Caco-2 (cell line): ENCODE data around the gene HDHD5. TPM values are rescaled to one million over a fixed set of nuclear protein-coding genes. Genes with fewer than 3 reads are reported as not detected.

Experiments used
- Bru-seq: library from RNA; stranded (reverse); fragments of 400-500 nt; gene quantifications from one replicate; lab custom pipeline; 2021; lab: Mats Ljungman, UMichigan
- BruChase-seq, 2 experiments: library from RNA; stranded (reverse); fragments of 400-500 nt; gene quantifications; one replicate each; lab custom pipeline; 2021; lab: Mats Ljungman, UMichigan
- BruUV-seq: library from RNA; stranded (reverse); fragments of 400-500 nt; replicated peaks from 2 replicates; lab custom pipeline; 2021; lab: Mats Ljungman, UMichigan
- CTCF ChIA-PET: fragments of 300-600 bp; sonication (Branson Sonifier 250); formaldehyde crosslinking; loops from one replicate; lab custom pipeline; 2022; ENCODE audit warnings: antibody characterized with exemption; lab: Charles Lee
- POLR2A ChIA-PET: fragments of 300-600 bp; sonication (Branson Sonifier 250); formaldehyde crosslinking; loops from one replicate; lab custom pipeline; 2022; ENCODE audit warnings: antibody characterized with exemption; lab: Charles Lee
- DNase-seq, 2 experiments: peaks; one replicate each; pipeline versions ENCODE4 v3.0.0 to v3.0.0-alpha.2; 2020 to 2022
- H3K27me3 ChIP-seq: replicated peaks from 2 replicates; pipeline ENCODE4 v1.6.0; 2011; ENCODE audit warnings: low read length; ENCODE audit not compliant: control insufficient read depth, insufficient read depth
- H3K36me3 ChIP-seq: 2 replicates; pipeline ENCODE4 v1.5.1; 2011; ENCODE audit warnings: low read length; ENCODE audit not compliant: control insufficient read depth, insufficient read depth
- H3K4me1 ChIP-seq: fragments of 250-450 bp; sonication (Bioruptor Pico); 2 replicates; pipeline ENCODE4 v1.5.1; 2020; ENCODE audit warnings: mild to moderate bottlenecking
- H3K4me3 ChIP-seq: 2 replicates; pipeline ENCODE4 v1.5.1; 2011; ENCODE audit warnings: low read depth, mild to moderate bottlenecking, control low read depth, low read length
- H3K9me3 ChIP-seq: fragments of 250-450 bp; sonication (Bioruptor Pico); 2 replicates; pipeline ENCODE4 v1.5.1; 2020; ENCODE audit warnings: mild to moderate bottlenecking, moderate library complexity
- H3K27ac Mint-ChIP-seq: one replicate; pipeline ENCODE4 v1.8.0; 2022; ENCODE audit warnings: mixed read lengths; ENCODE audit not compliant: unreplicated experiment
- H3K27me3 Mint-ChIP-seq: one replicate; pipeline ENCODE4 v1.8.0; 2022; ENCODE audit warnings: mixed read lengths; ENCODE audit not compliant: insufficient read depth, unreplicated experiment
- H3K36me3 Mint-ChIP-seq: one replicate; pipeline ENCODE4 v1.8.0; 2022; ENCODE audit warnings: mild to moderate bottlenecking, mixed read lengths; ENCODE audit not compliant: insufficient read depth, unreplicated experiment
- H3K4me1 Mint-ChIP-seq: one replicate; pipeline ENCODE4 v1.8.0; 2022; ENCODE audit warnings: low read depth, mixed read lengths; ENCODE audit not compliant: unreplicated experiment
- H3K4me3 Mint-ChIP-seq: one replicate; pipeline ENCODE4 v1.8.0; 2022; ENCODE audit warnings: mild to moderate bottlenecking, moderate library complexity, mixed read lengths; ENCODE audit not compliant: unreplicated experiment
- H3K9me3 Mint-ChIP-seq: one replicate; pipeline ENCODE4 v1.8.0; 2022; ENCODE audit warnings: mixed read lengths; ENCODE audit not compliant: unreplicated experiment
- intact Hi-C: fragments of 100-400 bp; cut with micrococcal nuclease; formaldehyde crosslinking; loops from one replicate; pipeline ENCODE4 v1.10.0; 2022; ENCODE audit not compliant: unreplicated experiment
- long read RNA-seq: library from polyadenylated mRNA; stranded (forward); transcript quantifications from one replicate; pipeline ENCODE4 v2.0.0, GENCODE V29; 2022
- total RNA-seq: library from RNA; stranded (reverse); gene quantifications from 2 replicates; pipeline ENCODE4 v1.2.3, GENCODE V29; 2022
- TF ChIP-seq, protein P1 (sequence below), 2 experiments: fragments of 200-600 bp in 1 of 2; IDR thresholded peaks; 1 replicate in 1 of 2; 2 replicates in 1 of 2; pipeline versions ENCODE4 v1.5.1 to v1.8.0; 2011 to 2022; ENCODE audit warnings: antibody characterized with exemption in 1 of 2, control low read depth in 1 of 2, inconsistent platforms in 1 of 2, low read depth in 1 of 2, low read length in 1 of 2, mild to moderate bottlenecking in 1 of 2, moderate library complexity in 1 of 2; ENCODE audit not compliant: insufficient read depth in 1 of 2, severe bottlenecking in 1 of 2, unreplicated experiment in 1 of 2

Gene HDHD5
- total RNA-seq (57.0 and 63.7 TPM in 2 replicates), Bru-seq, nascent RNA (percentile 65 among the genes with signal in this experiment), BruChase-seq, experiment 1, labeled RNA remaining after a 2-hour chase (percentile 73 among the genes with signal in this experiment), BruChase-seq, experiment 2, labeled RNA remaining after a 6-hour chase (percentile 76 among the genes with signal in this experiment)
- long read RNA-seq, transcript HDHD5-202 (8 exons, 1,799 nt), result major isoform, 190 of 258 reads
- long read RNA-seq, partial matches to known transcripts, result 6 of 258 reads
- long read RNA-seq, other reads (novel, unspliced or antisense), result 60 of 258 reads

- TF ChIP-seq, protein P1, sequence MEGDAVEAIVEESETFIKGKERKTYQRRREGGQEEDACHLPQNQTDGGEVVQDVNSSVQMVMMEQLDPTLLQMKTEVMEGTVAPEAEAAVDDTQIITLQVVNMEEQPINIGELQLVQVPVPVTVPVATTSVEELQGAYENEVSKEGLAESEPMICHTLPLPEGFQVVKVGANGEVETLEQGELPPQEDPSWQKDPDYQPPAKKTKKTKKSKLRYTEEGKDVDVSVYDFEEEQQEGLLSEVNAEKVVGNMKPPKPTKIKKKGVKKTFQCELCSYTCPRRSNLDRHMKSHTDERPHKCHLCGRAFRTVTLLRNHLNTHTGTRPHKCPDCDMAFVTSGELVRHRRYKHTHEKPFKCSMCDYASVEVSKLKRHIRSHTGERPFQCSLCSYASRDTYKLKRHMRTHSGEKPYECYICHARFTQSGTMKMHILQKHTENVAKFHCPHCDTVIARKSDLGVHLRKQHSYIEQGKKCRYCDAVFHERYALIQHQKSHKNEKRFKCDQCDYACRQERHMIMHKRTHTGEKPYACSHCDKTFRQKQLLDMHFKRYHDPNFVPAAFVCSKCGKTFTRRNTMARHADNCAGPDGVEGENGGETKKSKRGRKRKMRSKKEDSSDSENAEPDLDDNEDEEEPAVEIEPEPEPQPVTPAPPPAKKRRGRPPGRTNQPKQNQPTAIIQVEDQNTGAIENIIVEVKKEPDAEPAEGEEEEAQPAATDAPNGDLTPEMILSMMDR (IDR thresholded peaks at IDR 0.05; ENCODE audit: insufficient read depth in 1 of 2, low read depth in 1 of 2, low read length in 1 of 2, severe bottlenecking in 1 of 2, unreplicated experiment in 1 of 2), result no peak
- peak; percentile 90 to 91 for DNase-seq
- peak within 1 kb of the TSS; percentile 69 for H3K27ac Mint-ChIP-seq
- intact Hi-C loops, result loop anchor here (1.0 kb wide), 3 partner anchors 10 to 38 kb away; partner anchors contain the start of gene TMEM121B
- H3K4me1 Mint-ChIP-seq, result no peaks in the 10 kb centered on the region
- no TSS peak for BruUV-seq
- ChIA-PET CTCF (interaction anchor here (2.5 kb wide), 1 partner anchor 13 kb away, joined by 21 read pairs; no protein-coding TSS in a partner anchor), POLR2A (interaction anchor here (0.7 to 1.6 kb wide), 2 partner anchors 10 to 13 kb away, joined by 3 to 4 read pairs; no protein-coding TSS in a partner anchor)
- H3K36me3 ChIP-seq, result 0 out of 2 replicates have a peak, but pooled peaks cover 1% of the 10 kb centered on the region
- H3K27me3 Mint-ChIP-seq, result no peaks in the 10 kb centered on the region
- H3K4me3 Mint-ChIP-seq, result peak within 1 kb of the TSS; percentile 86
- H3K9me3 ChIP-seq, result no peaks in the 10 kb centered on the region
- H3K36me3 Mint-ChIP-seq, result peaks cover 28% of the 10 kb centered on the region
- H3K4me1 ChIP-seq, result 0 out of 2 replicates have a peak, but pooled peaks cover 3% of the 10 kb centered on the region
- H3K27me3 ChIP-seq, result no peaks in the 10 kb centered on the region
- H3K9me3 Mint-ChIP-seq, result no peaks in the 10 kb centered on the region
- H3K4me3 ChIP-seq, result peak within 1 kb of the TSS; percentile 97
These were observed at the start of gene HDHD5 for GRCh38 chr22:17158568-17159503. Gene HDHD5 (minus strand): TSS chr22:17159277. CDS start chr22:17159251, 26 bp downstream.

DNA sequence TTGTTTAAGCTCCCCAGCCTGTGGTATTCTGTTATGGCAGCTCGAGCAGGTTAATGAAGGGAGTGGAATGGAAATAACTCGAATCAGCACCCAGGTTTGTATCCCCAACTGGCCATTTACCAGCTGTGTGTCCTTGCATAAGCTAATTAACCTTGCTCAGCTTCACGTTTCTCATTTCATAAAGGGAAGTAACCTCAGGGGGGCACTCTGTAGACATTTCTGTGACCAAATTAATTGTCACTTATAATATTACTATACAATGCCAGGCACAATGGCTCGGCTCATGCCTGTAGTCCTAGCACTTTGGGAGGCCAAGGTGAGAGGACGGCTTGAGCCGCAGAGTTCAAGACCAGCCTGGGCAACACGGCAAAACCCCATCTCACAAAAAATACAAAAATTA, 46.4 kb upstream of the HDHD5 start:
- Histone ChIP-seq H3K4me3 (no peak overlapping the region), H3K4me1 (no peaks in the 10 kb centered on the region), H3K36me3 (no peaks in the 10 kb centered on the region), H3K27me3 (no peaks in the 10 kb centered on the region; the same call in 1 of the 2 replicates), H3K9me3 (no peaks in the 10 kb centered on the region)
- ChIA-PET CTCF (interaction anchor here (0.6 to 1.5 kb wide), 2 partner anchors 124 to 296 kb away, joined by 3 to 15 read pairs; no protein-coding TSS in a partner anchor), POLR2A (interaction anchor here (0.6 kb wide), 1 partner anchor 123 kb away, joined by 3 read pairs; no protein-coding TSS in a partner anchor)
- BruUV-seq, result no TSS peak
- Mint-ChIP-seq H3K36me3 (no peaks in the 10 kb centered on the region), H3K9me3 (no peaks in the 10 kb centered on the region), H3K27me3 (peaks cover 3% of the 10 kb centered on the region), H3K4me3 (no peak overlapping the region), H3K27ac (no peak overlapping the region), H3K4me1 (peaks cover 7% of the 10 kb centered on the region)
- DNase-seq, result no peak
- TF ChIP-seq, protein P1 (IDR thresholded peaks at IDR 0.05; ENCODE audit: insufficient read depth in 1 of 2, low read depth in 1 of 2, low read length in 1 of 2, severe bottlenecking in 1 of 2, unreplicated experiment in 1 of 2), result no peak
- intact Hi-C loops, result loop anchor here (1.0 kb wide), 1 partner anchor 296 kb away; no protein-coding TSS in a partner anchor
